Prostate gland (tissue), 2 donors: ENCODE results near the gene DNAH3. TPM values are rescaled to one million over a fixed set of nuclear protein-coding genes. Genes with fewer than 3 reads are reported as not detected.

ENCODE experiments used
- DNase-seq: peaks from one replicate; pipeline ENCODE4 v3.0.0-alpha.2; 2019; ENCODE audit warnings: low spot score
- H3K27ac ChIP-seq, 2 donors: fragments of 200-600 bp; sonication (generic); 2 replicates each; pipeline ENCODE4 v1.5.1; 2017 to 2019
- H3K27me3 ChIP-seq: fragments of 200-600 bp; sonication (generic); replicated peaks from 2 replicates; pipeline ENCODE4 v1.5.1; 2019; ENCODE audit not compliant: insufficient read depth
- H3K36me3 ChIP-seq, 2 donors: fragments of 200-600 bp; sonication (generic); 1 replicate in 1 of 2; 2 replicates in 1 of 2; pipeline versions ENCODE4 v1.5.1 to v1.8.1; 2017 to 2019
- H3K4me1 ChIP-seq: fragments of 200-600 bp; sonication (generic); replicated peaks from 2 replicates; pipeline ENCODE4 v1.5.1; 2019
- H3K4me3 ChIP-seq, 2 donors: fragments of 200-600 bp; sonication (generic); 2 replicates each; pipeline ENCODE4 v1.5.1; 2017 to 2019
- H3K9me3 ChIP-seq: fragments of 200-600 bp; sonication (generic); 2 replicates; pipeline ENCODE4 v1.5.1; 2017
- CTCF ChIP-seq, 4 experiments: fragments of 200-600 bp in 2 of 4; fragments of 450-650 bp in 2 of 4; sonication (generic) in 2 of 4; IDR thresholded peaks; 1 replicate in 3 of 4; 2 replicates in 1 of 4; pipeline ENCODE4 v1.5.1; 2016 to 2019; ENCODE audit warnings: antibody characterized with exemption in 4 of 4, mild to moderate bottlenecking in 2 of 4, moderate library complexity in 2 of 4
- POLR2A ChIP-seq: fragments of 450-650 bp; IDR thresholded peaks from one replicate; pipeline ENCODE4 v1.6.1; 2016; ENCODE audit warnings: antibody characterized with exemption, mild to moderate bottlenecking
- POLR2AphosphoS5 ChIP-seq: sonication (generic); formaldehyde crosslinking; IDR thresholded peaks from one replicate; pipeline ENCODE4 v1.6.1; 2017; ENCODE audit warnings: antibody characterized with exemption
- WGBS: methylation state at CpG from one replicate; pipeline ENCODE4 v1.1.5; 2018; 5-methylcytosine and 5-hydroxymethylcytosine counted together
- intact Hi-C: fragments of 100-400 bp; cut with DNase I; formaldehyde crosslinking; loops from one replicate; pipeline ENCODE4 v1.14.2; 2022
- total RNA-seq, 2 donors: library from RNA; depleted of rRNA; stranded (reverse); fragments of >200 nt; gene quantifications; one replicate each; pipeline ENCODE4 v1.1.0, GENCODE V29; 2016

Gene DNAH3
- total RNA-seq, 2 donors from 2014 or later, result 0.09 to 8.0 TPM

- H3K4me1 ChIP-seq, result peaks cover 7% of the 10 kb centered on the region
- H3K27me3 ChIP-seq, result no peaks in the 10 kb centered on the region
- TF ChIP-seq POLR2A (no peak), CTCF (IDR thresholded peaks at IDR 0.05) (no peak), POLR2AphosphoS5 (no peak)
- no peak for DNase-seq
- H3K27ac ChIP-seq, result peak overlapping the region; percentile 97
- intact Hi-C loops, result loop anchor here (5.0 kb wide), 1 partner anchor 49 kb away; no protein-coding TSS in a partner anchor
- under 1% methylated on average over 20 of the region's 20 CpGs for WGBS
- H3K4me3 ChIP-seq, result peak overlapping the region; percentile 57 to 73
- H3K36me3 ChIP-seq, result no peaks in the 10 kb centered on the region
- H3K9me3 ChIP-seq, result no peaks in the 10 kb centered on the region
These were observed 249.6 kb downstream of the DNAH3 start for GRCh38 chr16:20901068-20901435.

DNA sequence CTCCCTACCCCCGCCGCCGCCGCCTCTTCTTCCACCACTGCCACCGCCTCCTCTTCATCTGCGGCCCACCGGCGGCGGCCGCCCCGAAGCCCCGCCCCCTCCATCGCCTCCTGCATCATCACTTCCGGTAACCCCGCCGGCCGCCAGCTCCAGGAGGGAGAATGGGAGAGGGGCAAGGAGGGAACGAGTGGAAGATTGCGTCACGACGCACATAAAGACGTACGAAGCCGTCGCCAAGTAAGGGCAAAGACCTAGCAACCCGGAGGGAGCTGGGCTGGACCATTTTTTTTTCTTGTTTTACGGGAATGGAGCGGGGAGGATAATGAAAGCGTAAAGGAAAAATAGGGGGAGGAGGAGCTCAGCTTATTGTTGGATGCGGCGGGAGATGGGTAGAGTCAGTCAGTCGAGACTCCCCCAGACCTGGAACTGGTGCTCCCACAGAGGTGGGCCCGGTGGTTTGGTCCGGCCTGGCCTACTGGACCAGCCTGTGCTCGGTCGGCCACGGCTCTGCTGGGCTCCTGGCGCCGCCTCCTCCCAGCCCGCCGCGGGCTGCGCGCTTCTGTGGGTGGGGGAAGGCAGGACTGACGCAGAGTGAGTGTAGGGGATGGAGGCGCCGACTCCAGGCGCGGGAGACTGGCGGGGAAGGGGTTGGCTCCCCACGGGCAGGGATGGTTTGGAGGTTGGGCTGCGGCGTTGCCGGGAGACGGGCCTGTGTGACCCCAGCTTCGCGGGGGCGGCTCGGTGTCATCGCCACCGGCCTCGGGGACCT is 250.2 kb downstream of the DNAH3 start, which contains the start of the genes DCUN1D3 and LYRM1:
Gene DCUN1D3, minus strand, starts transcription at position 60 of the 769 bp plus-strand sequence. CDS start 37,820 bp downstream, outside the sequence.
Gene LYRM1, plus strand, starts transcription at position 473 of the 769 bp plus-strand sequence. CDS start 14,785 bp downstream, outside the sequence.
- Histone ChIP-seq H3K9me3 (no peaks in the 10 kb centered on the region), H3K36me3 (no peaks in the 10 kb centered on the region), H3K4me1 (peaks cover 5% of the 10 kb centered on the region), H3K27ac (peak within 1 kb of the TSS; percentile 97), H3K27me3 (no peaks in the 10 kb centered on the region), H3K4me3 (peak within 1 kb of the TSS; percentile 57 to 73)
- peak; percentile 97 for DNase-seq
- WGBS, result under 1% methylated on average over 53 of the region's 62 CpGs
- intact Hi-C loops, result loop anchor here (5.0 kb wide), 1 partner anchor 48 kb away; no protein-coding TSS in a partner anchor
- peak; percentile 91 for TF ChIP-seq POLR2AphosphoS5
- peak in 1 of 4 experiments; percentile 9 for TF ChIP-seq CTCF (IDR thresholded peaks at IDR 0.05)
- peak; percentile 80 for TF ChIP-seq POLR2A

DNA sequence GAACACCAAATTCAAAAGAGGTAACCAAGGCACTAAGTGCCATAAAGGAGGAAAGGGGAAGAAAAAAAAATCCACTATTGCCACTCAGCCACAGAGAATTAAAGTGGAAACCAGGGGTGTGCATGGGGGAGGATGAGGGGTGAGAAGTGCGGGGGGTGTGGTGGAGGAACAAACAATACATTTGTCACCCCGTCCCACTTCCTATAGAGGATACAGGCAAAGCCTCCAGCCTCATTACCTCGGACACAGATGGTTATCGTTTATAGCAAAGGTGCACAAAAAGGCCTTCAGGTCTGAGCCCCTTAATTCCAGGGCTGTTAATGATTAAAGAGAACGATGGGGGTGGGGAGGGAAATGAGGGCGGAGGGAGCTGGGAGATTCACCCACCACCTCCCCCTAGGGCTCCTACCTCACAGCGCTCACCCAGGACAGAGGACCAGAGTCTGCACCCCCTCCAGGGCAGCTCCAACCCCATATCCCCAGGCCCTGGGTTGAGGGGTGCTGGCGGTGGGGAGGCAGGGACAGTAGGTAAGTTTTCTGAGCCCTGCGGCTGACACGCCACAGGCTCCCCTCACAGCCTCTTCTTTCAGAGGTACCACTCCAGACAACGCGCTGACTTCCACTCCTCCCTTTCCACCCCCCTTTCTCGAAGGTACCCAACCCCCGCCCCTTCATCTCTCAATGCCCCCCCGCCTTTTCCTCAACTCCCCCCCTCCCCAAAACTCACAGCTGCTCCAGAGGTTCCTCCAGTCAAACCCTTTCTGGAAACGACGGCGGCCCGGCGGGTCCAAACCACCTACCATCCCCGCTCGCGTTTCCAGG is 251.0 kb downstream of the DNAH3 start:
- WGBS, result under 1% methylated on average over 22 of the region's 23 CpGs
- H3K4me3 ChIP-seq, result peak overlapping the region; percentile 57 to 73
- H3K27me3 ChIP-seq, result no peaks in the 10 kb centered on the region
- intact Hi-C loops, result loop anchor here (5.0 kb wide), 1 partner anchor 47 kb away; no protein-coding TSS in a partner anchor
- no peak for DNase-seq
- no peaks in the 10 kb centered on the region for H3K4me1 ChIP-seq
- H3K9me3 ChIP-seq, result no peaks in the 10 kb centered on the region
- peak overlapping the region; percentile 97 for H3K27ac ChIP-seq
- H3K36me3 ChIP-seq, result no peaks in the 10 kb centered on the region
- TF ChIP-seq POLR2AphosphoS5, result no peak
- no peak for TF ChIP-seq CTCF (IDR thresholded peaks at IDR 0.05)
- TF ChIP-seq POLR2A, result no peak

DNA sequence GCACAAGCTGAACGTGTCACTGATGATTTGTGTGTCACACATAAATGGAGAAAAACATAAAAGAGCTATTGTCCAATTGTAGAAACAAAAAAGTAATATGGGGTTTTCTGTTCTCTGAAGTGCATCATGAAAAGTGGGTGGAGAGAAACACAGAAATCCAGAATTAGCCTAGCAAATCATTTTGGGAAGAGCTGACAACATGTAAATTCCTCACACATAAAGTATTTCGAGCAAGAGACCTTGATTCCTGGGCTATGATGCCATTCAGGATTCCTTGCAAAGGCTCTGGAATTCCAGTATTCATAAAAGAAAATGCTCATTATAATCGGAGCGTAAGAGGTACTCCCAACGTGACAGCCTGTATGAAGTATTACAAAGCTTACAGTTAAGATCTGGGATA is 251.6 kb downstream of the DNAH3 start:
- Histone ChIP-seq H3K4me1 (no peaks in the 10 kb centered on the region), H3K4me3 (peak overlapping the region in 1 of 2 donors; percentile 57), H3K27me3 (no peaks in the 10 kb centered on the region), H3K27ac (peak overlapping the region; percentile 97), H3K9me3 (no peaks in the 10 kb centered on the region), H3K36me3 (no peaks in the 10 kb centered on the region)
- TF ChIP-seq POLR2AphosphoS5 (no peak), POLR2A (no peak), CTCF (IDR thresholded peaks at IDR 0.05) (no peak)
- DNase-seq, result no peak
- 7% methylated on average over 5 of the region's 5 CpGs for WGBS
- intact Hi-C loops, result no loop called here
